Sciatic nerve (tissue), 2 donors: ENCODE data around the gene RPS6KC1. TPM values are rescaled to one million over a fixed set of nuclear protein-coding genes. Genes with fewer than 3 reads are reported as not detected.
"Not testable (repeated sequence)": the region's sequence is repeated elsewhere in the genome, so short reads cannot be mapped to it uniquely, and the experiment has no call there.

Experiments used
- ATAC-seq: fragments of 200-7000 bp; cut with Tn5 transposase; one replicate; pipeline ENCODE4 v1.9.1; 2020; ENCODE audit warnings: mild to moderate bottlenecking, moderate library complexity
- DNase-seq: peaks from one replicate; pipeline ENCODE4 v3.0.0-alpha.2; 2020; ENCODE audit warnings: low spot score
- intact Hi-C: fragments of 100-400 bp; cut with DNase I; formaldehyde crosslinking; loops from one replicate; pipeline ENCODE4 v1.14.2; 2022
- total RNA-seq: library from RNA; stranded (reverse); fragmentation: NEBNext Ultra II Directional; extraction: Animal tissue kit (Norgen Biotek cat#: 25700); gene quantifications from one replicate; pipeline ENCODE4 v1.2.1, GENCODE V29; 2021
- donor health status: DM: no; HTN: no; CAD: no.
- donor health status: DM: no; HTN: no; CAD: no.

RPS6KC1 gene
- total RNA-seq, 1 donor from 2014 or later, result 27.4 TPM

- DNase-seq, result no peak
- no peak for ATAC-seq
- intact Hi-C loops, result no loop called here
Observed at GRCh38 chr1:213300433-213300832, 249.4 kb downstream of the RPS6KC1 start.

GRCh38 chr1:213301524-213301923 lies 250.5 kb downstream of the RPS6KC1 start:
- DNase-seq, intact Hi-C loops, ATAC-seq: not testable (repeated sequence)

- intact Hi-C loops, result no loop called here
- no peak for ATAC-seq
Observed at GRCh38 chr1:213303286-213303685, 252.2 kb downstream of the RPS6KC1 start.

GRCh38 chr1:213315571-213315970 lies 264.5 kb downstream of the RPS6KC1 start:
- DNase-seq, result no peak
- intact Hi-C loops, result no loop called here
- ATAC-seq, result no peak

More at GRCh38 chr1:213303286-213303685, 252.2 kb downstream of the RPS6KC1 start:
- no peak for DNase-seq

- DNase-seq, intact Hi-C loops, ATAC-seq: not testable (repeated sequence)
Observed at GRCh38 chr1:213318458-213318857, 267.4 kb downstream of the RPS6KC1 start.

GRCh38 chr1:213320191-213320870 lies 269.3 kb downstream of the RPS6KC1 start:
- no peak for DNase-seq
- ATAC-seq, result no peak
- intact Hi-C loops, result no loop called here

Other genes with a start within 250 kb of the RPS6KC1 start
- 0.80 TPM for gene SPATA45, start 203.6 kb upstream of the RPS6KC1 start, total RNA-seq
- gene FLVCR1, start 193.0 kb upstream of the RPS6KC1 start, total RNA-seq, result 9.2 TPM
- gene VASH2, start 100.7 kb upstream of the RPS6KC1 start, total RNA-seq, result 0.94 TPM
- gene ANGEL2, start 35.4 kb upstream of the RPS6KC1 start, total RNA-seq, result 45.9 TPM